ENCODE results near the gene CENPU. TPM values are rescaled to one million over a fixed set of nuclear protein-coding genes. Genes with fewer than 3 reads are reported as not detected.

CENPU gene
- polyA plus RNA-seq, 1 experiment: 3.0 TPM

GRCh38 chr4:184689681-184690080 lies 44.2 kb downstream of the CENPU start:
- no peak for TF ChIP-seq CTCF (IDR thresholded peaks at IDR 0.05; ENCODE audit: insufficient read depth, low read depth, low read length)
- DNase-seq (ENCODE audit: low read depth): no peak
- peaks cover 2% of the 10 kb centered on the region; the same call in 1 of the 2 replicates for H3K36me3 ChIP-seq (ENCODE audit: control insufficient read depth, insufficient read depth, low read length)
- POLR2A ChIA-PET: no interaction called here
- no peaks in the 10 kb centered on the region for H3K27me3 ChIP-seq (ENCODE audit: control insufficient read depth, insufficient read depth, low read length)
- CTCF ChIA-PET: interaction anchor here (1.0 to 1.2 kb wide), 2 partner anchors 28 to 32 kb away, joined by 3 read pairs; no protein-coding TSS in a partner anchor
- H3K4me3 ChIP-seq (ENCODE audit: low read depth, low read length): no peak overlapping the region

GRCh38 chr4:184688447-184688846 lies 45.4 kb downstream of the CENPU start:
- POLR2A ChIA-PET: no interaction called here
- peak; percentile 68 for DNase-seq (ENCODE audit: low read depth)
- Histone ChIP-seq H3K4me3 (ENCODE audit: low read depth, low read length) (no peak overlapping the region), H3K36me3 (ENCODE audit: control insufficient read depth, insufficient read depth, low read length) (peaks cover 2% of the 10 kb centered on the region; the same call in 1 of the 2 replicates), H3K27me3 (ENCODE audit: control insufficient read depth, insufficient read depth, low read length) (no peaks in the 10 kb centered on the region)
- CTCF ChIA-PET: interaction anchor here (0.8 to 1.2 kb wide), 3 partner anchors 19 to 31 kb away, joined by 3 read pairs; no protein-coding TSS in a partner anchor
- no peak for TF ChIP-seq CTCF (IDR thresholded peaks at IDR 0.05; ENCODE audit: insufficient read depth, low read depth, low read length)

- Histone ChIP-seq H3K4me3 (ENCODE audit: low read depth, low read length) (no peak overlapping the region), H3K27me3 (ENCODE audit: control insufficient read depth, insufficient read depth, low read length) (no peaks in the 10 kb centered on the region), H3K36me3 (ENCODE audit: control insufficient read depth, insufficient read depth, low read length) (peaks cover 2% of the 10 kb centered on the region; the same call in 1 of the 2 replicates)
- DNase-seq (ENCODE audit: low read depth): no peak
- ChIA-PET POLR2A (no interaction called here), CTCF (no interaction called here)
- no peak for TF ChIP-seq CTCF (IDR thresholded peaks at IDR 0.05; ENCODE audit: insufficient read depth, low read depth, low read length)
Measured at GRCh38 chr4:184688005-184688404, 45.9 kb downstream of the CENPU start.

- CTCF ChIA-PET: interaction anchor here (1.0 to 1.3 kb wide), 3 partner anchors 11 to 20 kb away, joined by 3 to 4 read pairs (median 3); no protein-coding TSS in a partner anchor
Measured at GRCh38 chr4:184684491-184685189, 49.3 kb downstream of the CENPU start.

More at GRCh38 chr4:184684491-184685189, 49.3 kb downstream of the CENPU start:
- DNase-seq (ENCODE audit: low read depth): no peak
- no peak for TF ChIP-seq CTCF (IDR thresholded peaks at IDR 0.05; ENCODE audit: insufficient read depth, low read depth, low read length)
- POLR2A ChIA-PET: no interaction called here
- H3K36me3 ChIP-seq (ENCODE audit: control insufficient read depth, insufficient read depth, low read length): peaks cover 2% of the 10 kb centered on the region; the same call in 1 of the 2 replicates
- no peak overlapping the region for H3K4me3 ChIP-seq (ENCODE audit: low read depth, low read length)
- no peaks in the 10 kb centered on the region for H3K27me3 ChIP-seq (ENCODE audit: control insufficient read depth, insufficient read depth, low read length)

All from BJ (cell line).